GM21723 (cell line): ENCODE measurements around the gene IGF2.

Source experiments
- ATAC-seq: cut with Tn5 transposase; IDR thresholded peaks from one replicate; pipeline ENCODE4 v1.9.1; 2021; ENCODE audit warnings: mild to moderate bottlenecking, moderate library complexity; ENCODE audit not compliant: unreplicated experiment

IGF2 gene

GRCh38 chr11:2169626-2170570, 30.7 kb upstream of the IGF2 start:
- no peak for ATAC-seq

GRCh38 chr11:2169005-2169378, 29.8 kb upstream of the IGF2 start:
- no peak for ATAC-seq

GRCh38 chr11:2168286-2169004, 29.3 kb upstream of the IGF2 start:
- ATAC-seq: no peak

- no peak for ATAC-seq
Observed at GRCh38 chr11:2167141-2168045, 28.2 kb upstream of the IGF2 start.

- ATAC-seq: no peak
Observed at GRCh38 chr11:2166091-2166851, 27.1 kb upstream of the IGF2 start.

- no peak for ATAC-seq
Observed at GRCh38 chr11:2165571-2165970, 26.4 kb upstream of the IGF2 start.

GRCh38 chr11:2164861-2165555, 25.8 kb upstream of the IGF2 start:
- ATAC-seq: no peak

GRCh38 chr11:2164081-2164480, 24.9 kb upstream of the IGF2 start:
- ATAC-seq: no peak

- ATAC-seq: no peak
Observed at GRCh38 chr11:2163428-2163978, 24.3 kb upstream of the IGF2 start.

GRCh38 chr11:2160736-2161259, 21.6 kb upstream of the IGF2 start, which contains the start of gene INS:
INS (minus strand) TSS chr11:2161209; CDS start chr11:2160971, 238 bp downstream.
- ATAC-seq: no peak

- no peak for ATAC-seq
Observed at GRCh38 chr11:2159536-2160413, 20.6 kb upstream of the IGF2 start.

GRCh38 chr11:2158966-2159365, 19.8 kb upstream of the IGF2 start:
- ATAC-seq: no peak

- ATAC-seq: no peak
Observed at GRCh38 chr11:2158296-2158737, 19.1 kb upstream of the IGF2 start.

GRCh38 chr11:2157294-2158040, 18.3 kb upstream of the IGF2 start:
- no peak for ATAC-seq

GRCh38 chr11:2156416-2157182, 17.4 kb upstream of the IGF2 start:
- ATAC-seq: no peak

GRCh38 chr11:2155511-2155910, 16.3 kb upstream of the IGF2 start:
- ATAC-seq: no peak

GRCh38 chr11:2154889-2155288, 15.7 kb upstream of the IGF2 start:
- ATAC-seq: no peak
